Right renal cortex interstitium (tissue), 3 donors: ENCODE data around the gene MRTFA. TPM values are rescaled to one million over a fixed set of nuclear protein-coding genes. Genes with fewer than 3 reads are reported as not detected.
"Not testable (repeated sequence)": the region's sequence is repeated elsewhere in the genome, so short reads cannot be mapped to it uniquely, and the experiment has no call there.

Source experiments
- DNase-seq, 3 donors: peaks; one replicate each; pipeline ENCODE4 v3.0.0-alpha.2; 2013; ENCODE audit warnings: low read depth in 3 of 3, low spot score in 2 of 3
- polyA plus RNA-seq, 3 donors: library from polyadenylated mRNA; unstranded; fragments of 120-200 nt; gene quantifications; one replicate each; pipeline ENCODE4 v1.2.1, GENCODE V29; 2013; ENCODE audit not compliant: insufficient read length in 3 of 3

Gene MRTFA
- polyA plus RNA-seq, 3 donors = 17.2 to 21.4 (median 20.4) TPM

- DNase-seq = no peak
These were observed 132.0 kb downstream of the MRTFA start for GRCh38 chr22:40504285-40505249.

GRCh38 chr22:40502919-40503318 is 133.6 kb downstream of the MRTFA start:
- DNase-seq = no peak

- DNase-seq = not testable (repeated sequence)
These were observed 136.1 kb downstream of the MRTFA start for GRCh38 chr22:40500465-40500786.

GRCh38 chr22:40499209-40499623 is 137.3 kb downstream of the MRTFA start:
- DNase-seq = no peak

GRCh38 chr22:40498420-40499208 is 137.9 kb downstream of the MRTFA start:
- DNase-seq = no peak

- no peak for DNase-seq
These were observed 143.1 kb downstream of the MRTFA start for GRCh38 chr22:40493441-40493840.

GRCh38 chr22:40491990-40492631 is 144.4 kb downstream of the MRTFA start:
- DNase-seq = no peak

- DNase-seq = no peak
These were observed 148.8 kb downstream of the MRTFA start for GRCh38 chr22:40487663-40488249.

- no peak for DNase-seq
These were observed 149.4 kb downstream of the MRTFA start for GRCh38 chr22:40486962-40487602.

GRCh38 chr22:40485813-40486667 is 150.5 kb downstream of the MRTFA start:
- DNase-seq = no peak

GRCh38 chr22:40484906-40485669 is 151.4 kb downstream of the MRTFA start:
- DNase-seq = peak; percentile 60 to 77 (median 72)

- no peak for DNase-seq
These were observed 153.6 kb downstream of the MRTFA start for GRCh38 chr22:40482886-40483285.

- no peak for DNase-seq
These were observed 154.1 kb downstream of the MRTFA start for GRCh38 chr22:40482391-40482790.

- DNase-seq = no peak
These were observed 155.5 kb downstream of the MRTFA start for GRCh38 chr22:40480996-40481395.

- no peak for DNase-seq
These were observed 156.5 kb downstream of the MRTFA start for GRCh38 chr22:40479887-40480538.

GRCh38 chr22:40479126-40479800 is 157.3 kb downstream of the MRTFA start:
- no peak for DNase-seq

- DNase-seq = no peak
These were observed 158.0 kb downstream of the MRTFA start for GRCh38 chr22:40478338-40479125.
